Measurements from ENCODE around the gene WDR4. TPM values are rescaled to one million over a fixed set of nuclear protein-coding genes. Genes with fewer than 3 reads are reported as not detected.

Gene WDR4
- total and polyA plus RNA-seq, 2 of the 4 experiments (the other 2 are of a cell fraction): 11.3 to 20.8 TPM

- no peaks in the 10 kb centered on the region for H3K27me3 ChIP-seq (ENCODE audit: control insufficient read depth, insufficient read depth, low read length)
- no peak overlapping the region for H3K56ac ChIP-seq (ENCODE audit: extremely low read depth, insufficient read depth, low read length)
- no peak overlapping the region for H2AK9ac ChIP-seq (replicated peaks; ENCODE audit: low read depth, low read length, poor library complexity)
- dilution Hi-C loops (cut with HindIII; ENCODE audit: low sequenced_read_pairs, unreplicated experiment) (no loop called here), intact Hi-C loops (cut with micrococcal nuclease) (no loop called here), in situ Hi-C loops (cut with MboI; ENCODE audit: low sequenced_read_pairs) (loop anchor here (25.0 kb wide), 1 partner anchor 675 kb away; no protein-coding TSS in a partner anchor)
- H3K4me2 ChIP-seq (ENCODE audit: low read depth, low read length): no peak overlapping the region
- no peak overlapping the region for H3K4ac ChIP-seq (ENCODE audit: low read depth, low read length)
- no TSS peak for BruUV-seq (replicated peaks)
- H2BK5ac ChIP-seq (ENCODE audit: low read depth, low read length, poor library complexity, severe bottlenecking): no peak overlapping the region
- 80% methylated on average over 13 of the region's 15 CpGs; no CpG with 5 or more reads in 1 of the 2 experiments for WGBS, 2 experiments (ENCODE audit: extremely low coverage in 2 of 2, insufficient read length in 1 of 2)
- H2BK120ac ChIP-seq (ENCODE audit: low read depth, low read length): no peak overlapping the region
- no peak overlapping the region for H3K27ac ChIP-seq (ENCODE audit: insufficient read depth, low read length)
- H4K5ac ChIP-seq (ENCODE audit: low read depth, low read length): no peak overlapping the region
- ChIA-PET POLR2A (ENCODE audit: unreplicated experiment) (no interaction called here), CTCF (no interaction called here)
- ATAC-seq (ENCODE audit: low read depth) (no peak), DNase-seq (no peak)
- H3K23ac ChIP-seq (ENCODE audit: low read depth, low read length): no peak overlapping the region
- no peak for TF ChIP-seq CEBPB (IDR thresholded peaks at IDR 0.05; ENCODE audit: low read depth, low read length)
- TF ChIP-seq ELK1 (IDR thresholded peaks at IDR 0.05; ENCODE audit: borderline replicate concordance, low read depth, low read length): no peak
- no peak for TF ChIP-seq MAFK (IDR thresholded peaks at IDR 0.05; ENCODE audit: low read depth, low read length)
- TF ChIP-seq FOS (IDR thresholded peaks at IDR 0.05; ENCODE audit: low read depth, low read length): no peak
- no peak for TF ChIP-seq USF2 (IDR thresholded peaks at IDR 0.05; ENCODE audit: low read depth, low read length)
- TF ChIP-seq RFX5 (IDR thresholded peaks at IDR 0.05; ENCODE audit: low read depth, low read length): no peak
- TF ChIP-seq RCOR1 (IDR thresholded peaks at IDR 0.05; ENCODE audit: insufficient replicate concordance, low read length): no peak
- no peak for TF ChIP-seq MXI1 (IDR thresholded peaks at IDR 0.05; ENCODE audit: borderline replicate concordance, low read depth, low read length)
- TF ChIP-seq CHD1 (IDR thresholded peaks at IDR 0.05; ENCODE audit: low read depth, low read length): no peak
- TF ChIP-seq RAD21 (IDR thresholded peaks at IDR 0.05; ENCODE audit: low read length): no peak
- no peak for TF ChIP-seq BHLHE40 (IDR thresholded peaks at IDR 0.05; ENCODE audit: low read depth, low read length)
- TF ChIP-seq POLR2A (IDR thresholded peaks at IDR 0.05; ENCODE audit: low read depth, low read length): no peak
- no peak for TF ChIP-seq MAZ (IDR thresholded peaks at IDR 0.05; ENCODE audit: borderline replicate concordance, low read depth, low read length)
- TF ChIP-seq SMC3 (IDR thresholded peaks at IDR 0.05; ENCODE audit: low read depth, low read length): no peak
- no peak for TF ChIP-seq CTCF (conservative IDR thresholded peaks at IDR 0.05; ENCODE audit: low read depth, low read length)
- TF ChIP-seq NFE2L2 (IDR thresholded peaks at IDR 0.05; ENCODE audit: low read depth, low read length): no peak
- no peak overlapping the region for H4K8ac ChIP-seq (ENCODE audit: low read depth in 2 of 2, low read length in 2 of 2)
- H3K79me1 ChIP-seq (ENCODE audit: low read depth in 1 of 2, low read length in 2 of 2): peaks cover 0 to 11% of the 10 kb centered on the region in 2 experiments; a peak in 2 of 4 replicates
- H3K14ac ChIP-seq (replicated peaks; ENCODE audit: low read depth, low read length): no peak overlapping the region
- peaks cover 17% of the 10 kb centered on the region; the same call in 1 of the 2 replicates for H3K9me1 ChIP-seq (ENCODE audit: insufficient read depth, low read length)
- no peak overlapping the region for H2BK15ac ChIP-seq (ENCODE audit: low read depth, low read length)
- no peak overlapping the region for H3K4me3 ChIP-seq (ENCODE audit: insufficient read depth, low read depth, low read length)
- H3K36me3 ChIP-seq (ENCODE audit: control insufficient read depth, insufficient read depth, low read length): peaks cover 20% of the 10 kb centered on the region
- H2BK20ac ChIP-seq (ENCODE audit: low read depth, low read length): no peak overlapping the region
- peaks cover 10% of the 10 kb centered on the region; the same call in 1 of the 2 replicates for H4K20me1 ChIP-seq (ENCODE audit: insufficient read depth, low read length)
- no peak overlapping the region for H2AK5ac ChIP-seq (ENCODE audit: low read depth, low read length)
- no peaks in the 10 kb centered on the region for H3K4me1 ChIP-seq (ENCODE audit: control insufficient read depth, insufficient read depth, low read length)
- no peak overlapping the region for H2AFZ ChIP-seq (replicated peaks; ENCODE audit: low read length, poor library complexity)
- no peak overlapping the region for H3K18ac ChIP-seq (ENCODE audit: low read depth, low read length)
- no peaks in the 10 kb centered on the region for H3K9me3 ChIP-seq (ENCODE audit: control insufficient read depth, insufficient read depth, low read length)
- H3K9ac ChIP-seq (ENCODE audit: low read depth, low read length): no peak overlapping the region
- H4K91ac ChIP-seq (ENCODE audit: insufficient read depth, low read depth, low read length): no peak overlapping the region
Observed at GRCh38 chr21:42836767-42837301, 42.5 kb downstream of the WDR4 start.
